ENCODE results near the gene ANO7.

ANO7 gene

DNA sequence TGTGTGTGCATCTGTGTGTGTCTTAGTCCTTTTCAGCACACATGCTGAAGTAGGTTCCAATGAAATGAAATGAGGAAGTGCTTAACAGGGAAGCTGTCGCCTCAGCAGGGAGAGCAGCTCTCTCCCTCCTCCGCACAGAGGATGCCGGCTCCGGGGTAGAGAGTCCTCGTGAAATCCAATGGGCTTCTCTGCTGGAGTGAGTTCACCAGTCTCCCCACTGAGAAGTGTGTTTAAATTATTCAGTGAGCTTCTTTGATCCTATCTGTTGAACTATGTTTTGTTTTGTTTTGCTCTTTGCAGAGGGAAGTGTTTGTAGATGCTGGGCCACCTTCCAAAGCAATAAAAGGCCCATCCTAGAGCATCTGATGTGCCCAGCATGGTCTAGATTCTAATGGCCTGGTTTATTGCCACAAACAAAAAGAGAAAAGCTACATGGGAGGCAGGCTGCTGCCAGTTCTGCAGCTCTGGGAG is 31.5 kb upstream of the ANO7 start:
- in situ Hi-C loops (cut with MboI; ENCODE audit: low pct_unique_long_range_greater_than_20kb, low sequenced_read_pairs): no loop called here
- peak; percentile 80 for DNase-seq

DNA sequence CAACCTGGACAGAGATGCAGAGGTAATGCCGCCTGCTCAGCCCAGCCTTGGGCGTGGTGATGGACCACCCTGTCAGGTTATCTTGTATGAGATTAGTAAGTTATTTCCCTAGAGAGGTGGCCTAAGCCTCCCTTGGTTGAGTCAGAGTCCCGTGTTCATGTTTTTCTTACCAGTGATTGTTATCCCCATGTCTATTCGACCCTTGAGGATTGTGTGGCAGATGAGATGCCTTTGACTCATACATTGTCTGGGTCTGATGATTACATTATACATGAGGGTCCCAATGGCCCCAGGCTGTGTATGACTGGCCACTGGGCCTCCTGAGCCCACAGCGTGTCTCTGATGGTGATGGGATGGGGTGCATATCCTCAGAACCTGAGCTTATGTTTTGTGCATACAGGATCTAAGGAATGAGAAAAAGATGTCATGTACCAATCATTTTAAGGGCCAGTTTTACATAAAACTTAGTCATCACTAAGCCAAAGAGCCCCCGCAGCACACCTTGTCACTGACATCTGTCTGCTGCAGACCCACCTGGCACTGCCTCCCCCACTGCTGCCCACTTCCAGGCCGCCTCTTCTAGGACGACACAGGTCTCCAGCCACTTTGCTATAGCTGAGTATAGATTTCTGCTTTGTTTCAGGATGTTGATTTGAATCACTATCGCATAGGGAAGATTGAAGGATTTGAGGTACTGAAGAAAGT is 30.5 kb upstream of the ANO7 start:
- no peak for DNase-seq
- in situ Hi-C loops (cut with MboI; ENCODE audit: low pct_unique_long_range_greater_than_20kb, low sequenced_read_pairs): no loop called here

DNA sequence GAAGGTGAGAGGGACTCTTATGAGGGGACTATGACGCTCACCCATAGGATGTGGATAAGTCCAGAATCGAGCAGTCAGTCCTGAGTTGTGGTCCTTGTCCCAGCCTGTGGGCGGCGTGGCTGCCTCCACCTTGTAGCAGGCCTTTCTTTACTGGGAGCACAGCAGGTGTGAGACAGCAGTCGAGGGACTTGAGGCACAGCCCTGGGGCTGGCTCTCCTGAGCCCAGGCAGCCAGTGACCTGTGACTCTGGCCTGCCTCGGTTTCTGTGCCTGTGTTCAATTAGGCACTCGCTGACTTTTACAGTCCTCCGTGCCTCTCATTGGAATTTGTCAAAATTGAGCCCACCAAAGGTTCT is 30.0 kb upstream of the ANO7 start:
- no peak for DNase-seq
- in situ Hi-C loops (cut with MboI; ENCODE audit: low pct_unique_long_range_greater_than_20kb, low sequenced_read_pairs): no loop called here

DNA sequence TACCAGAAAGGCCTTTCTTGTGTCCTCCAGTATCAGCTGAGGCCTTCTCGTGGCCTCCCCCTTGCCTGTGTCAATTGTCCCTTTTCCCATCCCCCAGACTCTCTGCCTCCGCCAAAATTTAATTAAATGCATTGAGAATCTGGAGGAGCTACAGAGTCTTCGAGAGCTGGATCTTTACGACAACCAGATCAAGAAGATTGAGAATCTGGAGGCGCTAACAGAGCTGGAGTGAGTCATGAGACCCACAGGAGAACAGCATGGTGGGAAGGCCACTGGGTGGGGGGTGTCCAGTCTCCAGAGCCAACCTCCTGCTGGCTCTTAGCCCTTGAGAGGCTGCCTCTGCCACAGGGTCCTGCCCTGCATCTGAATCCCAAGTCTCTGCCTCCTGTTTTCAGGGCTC is 29.4 kb upstream of the ANO7 start:
- no peak for DNase-seq
- in situ Hi-C loops (cut with MboI; ENCODE audit: low pct_unique_long_range_greater_than_20kb, low sequenced_read_pairs): no loop called here

DNA sequence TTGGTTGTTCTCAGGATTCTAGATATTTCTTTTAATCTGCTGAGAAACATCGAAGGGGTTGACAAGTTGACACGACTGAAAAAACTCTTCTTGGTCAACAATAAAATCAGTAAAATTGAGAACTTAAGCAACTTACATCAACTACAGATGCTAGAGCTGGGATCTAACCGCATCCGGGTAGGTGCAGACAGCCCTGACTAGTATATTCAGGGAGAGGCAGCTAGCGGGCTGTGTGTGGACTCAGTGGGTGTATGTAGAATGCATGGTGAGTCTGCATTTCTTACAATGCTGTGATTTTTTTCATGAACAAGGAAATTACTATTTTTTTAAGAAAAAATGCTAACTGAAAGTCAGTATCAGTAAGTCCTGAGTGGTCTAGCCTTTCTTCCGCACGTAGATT is 28.2 kb upstream of the ANO7 start:
- in situ Hi-C loops (cut with MboI; ENCODE audit: low pct_unique_long_range_greater_than_20kb, low sequenced_read_pairs): no loop called here
- no peak for DNase-seq

DNA sequence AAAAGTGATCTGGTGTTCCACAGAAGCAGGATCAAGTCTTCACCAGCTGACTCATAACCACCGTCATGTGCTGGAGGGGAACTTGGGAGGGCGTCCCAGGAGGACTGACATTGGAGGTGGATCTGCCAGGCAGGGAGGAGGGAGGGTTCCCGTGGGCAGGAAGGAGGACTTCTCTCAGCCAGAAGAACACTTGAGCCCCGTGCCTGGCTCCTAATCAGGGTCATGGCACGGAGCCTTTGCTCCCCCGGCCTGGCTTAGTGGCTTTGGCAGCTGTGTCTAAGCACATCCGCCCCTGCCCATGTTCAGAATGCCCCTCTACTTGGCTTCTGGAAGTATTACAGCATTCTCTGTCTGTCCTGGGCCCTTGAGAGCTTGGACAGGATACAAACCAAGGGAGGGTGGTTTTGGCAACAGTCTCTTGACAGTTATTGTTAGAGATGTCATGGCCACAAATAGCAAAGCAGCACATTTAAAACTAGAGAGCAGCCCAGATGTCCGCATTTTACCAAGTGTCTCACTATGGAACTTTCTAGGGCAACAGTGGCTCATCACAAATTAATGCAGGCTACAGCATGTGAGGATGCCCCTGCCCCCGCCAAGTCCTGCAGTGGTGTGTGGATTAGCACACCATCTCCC is 26.7 kb upstream of the ANO7 start:
- in situ Hi-C loops (cut with MboI; ENCODE audit: low pct_unique_long_range_greater_than_20kb, low sequenced_read_pairs): no loop called here
- no peak for DNase-seq

DNA sequence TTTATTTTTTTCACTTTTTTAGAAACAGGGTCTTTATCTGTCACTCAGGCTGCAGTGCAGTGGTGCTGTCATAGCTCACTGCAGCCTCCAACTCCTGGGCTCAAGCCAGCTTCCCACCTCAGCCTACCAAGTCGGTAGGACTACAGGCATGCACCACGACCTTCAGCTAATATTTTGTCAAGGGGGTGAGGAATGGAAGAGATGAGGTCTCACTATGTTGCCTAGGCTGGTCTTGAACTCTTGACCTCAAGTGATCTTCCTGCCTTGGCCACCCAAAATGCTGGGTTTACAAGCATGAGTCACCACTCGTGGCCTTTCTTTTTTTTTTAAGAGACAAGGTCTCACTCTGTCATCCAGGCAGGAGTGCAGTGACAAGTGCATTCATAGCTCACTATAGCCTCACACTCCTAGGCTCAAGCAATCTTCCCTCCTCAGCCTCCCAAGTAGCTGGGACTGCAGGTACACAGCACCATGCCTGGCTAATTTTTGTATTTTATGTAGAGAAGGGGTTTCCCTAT is 24.8 kb upstream of the ANO7 start:
- DNase-seq: no peak
- in situ Hi-C loops (cut with MboI; ENCODE audit: low pct_unique_long_range_greater_than_20kb, low sequenced_read_pairs): no loop called here

DNA sequence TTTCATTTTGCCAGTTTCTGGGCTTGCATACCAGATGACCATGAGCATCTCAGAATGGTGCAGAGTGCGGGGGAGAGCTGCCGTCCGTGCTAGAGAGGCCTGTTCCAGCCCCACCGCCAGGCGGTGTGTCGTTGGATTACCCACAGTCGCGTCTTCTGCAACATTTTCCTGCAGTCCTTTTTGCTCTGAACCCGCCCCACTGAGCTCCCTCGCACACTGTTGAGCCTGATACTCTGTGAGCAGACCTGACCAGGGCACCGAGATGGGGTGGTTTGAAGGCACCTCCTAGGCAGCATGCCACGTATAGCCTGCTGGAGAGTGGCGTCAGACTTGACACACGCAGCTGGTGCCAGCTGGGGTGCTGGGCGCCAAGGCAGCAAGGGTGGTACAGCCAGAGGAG is 20.1 kb upstream of the ANO7 start:
- DNase-seq: no peak
- in situ Hi-C loops (cut with MboI; ENCODE audit: low pct_unique_long_range_greater_than_20kb, low sequenced_read_pairs): no loop called here

DNA sequence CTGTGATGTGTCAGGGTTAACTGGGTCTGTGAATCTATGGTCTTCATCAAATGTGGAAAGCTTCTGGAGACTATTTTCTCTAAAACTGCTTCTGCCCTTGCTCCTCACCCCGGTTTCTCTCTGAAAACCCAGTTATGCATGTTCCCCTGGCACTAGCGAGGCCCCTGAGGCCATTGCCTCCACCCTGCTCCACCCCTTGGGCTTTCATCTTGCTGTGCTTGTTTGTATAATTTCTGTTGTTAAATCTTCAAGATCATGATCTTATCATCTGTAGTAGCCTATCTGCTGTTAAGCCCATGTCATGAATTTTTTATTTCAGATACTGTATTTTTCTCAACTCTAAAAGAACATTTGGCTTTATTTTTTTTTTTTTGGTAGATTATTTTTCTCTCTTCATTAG is 14.9 kb upstream of the ANO7 start:
- no peak for DNase-seq
- in situ Hi-C loops (cut with MboI; ENCODE audit: low pct_unique_long_range_greater_than_20kb, low sequenced_read_pairs): no loop called here

DNA sequence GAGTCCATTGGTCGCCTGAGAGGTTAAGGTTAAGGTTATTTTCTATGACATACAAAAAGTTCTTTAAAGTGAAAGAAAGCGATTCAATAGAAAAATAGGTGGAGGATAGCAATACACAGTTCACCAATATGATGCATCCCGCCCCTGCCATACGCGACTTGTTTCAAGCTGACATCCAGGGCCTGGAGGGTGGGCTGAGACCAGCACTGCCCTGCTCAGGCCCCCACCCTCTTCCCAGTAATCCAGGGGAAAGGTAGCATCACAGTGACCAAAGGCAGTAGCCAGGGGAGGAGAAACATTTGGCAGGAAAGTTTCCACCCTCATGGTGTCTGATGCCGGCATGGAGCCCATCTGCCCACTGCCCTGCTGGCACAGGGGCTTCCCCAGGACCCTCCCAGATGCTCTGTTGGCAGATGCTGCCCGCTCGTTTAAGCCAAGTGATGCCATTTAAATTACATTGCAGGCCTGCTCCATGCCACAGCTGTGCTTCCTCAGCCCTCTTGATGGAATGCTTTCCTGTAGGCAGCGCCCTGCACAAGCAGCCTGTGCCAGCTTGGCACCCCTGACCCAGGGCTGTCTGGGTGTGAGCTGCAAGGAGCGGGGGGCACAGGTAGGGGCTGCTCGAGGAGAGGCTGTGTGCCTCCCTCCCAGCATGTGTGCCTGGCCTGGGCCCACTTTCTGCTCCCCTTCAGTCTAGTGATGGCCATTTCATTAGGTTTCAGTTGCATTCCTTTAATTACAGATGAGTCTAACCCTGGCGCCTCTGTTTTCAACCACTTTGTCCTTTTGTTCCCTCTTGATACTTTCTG is 10.7 kb upstream of the ANO7 start:
- DNase-seq: no peak
- in situ Hi-C loops (cut with MboI; ENCODE audit: low pct_unique_long_range_greater_than_20kb, low sequenced_read_pairs): no loop called here

DNA sequence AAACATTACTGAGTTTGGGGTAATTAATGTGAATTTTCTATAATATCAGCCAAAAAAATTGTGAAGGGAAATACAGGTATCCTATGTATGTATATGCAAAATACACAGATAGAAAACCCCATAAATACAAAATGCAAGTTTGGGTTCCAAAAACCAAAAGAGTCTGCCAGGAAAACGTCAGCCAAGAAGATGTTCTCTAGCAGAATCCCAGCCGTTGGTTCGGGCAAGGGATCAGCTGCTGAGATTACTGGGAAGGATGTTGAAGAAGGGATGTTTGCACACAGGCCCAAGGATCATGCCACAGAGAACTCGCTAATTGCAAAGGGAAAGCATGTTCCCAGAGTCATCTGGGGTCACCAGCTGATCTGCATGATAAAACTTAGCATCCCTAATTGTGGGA is 9.5 kb upstream of the ANO7 start:
- in situ Hi-C loops (cut with MboI; ENCODE audit: low pct_unique_long_range_greater_than_20kb, low sequenced_read_pairs): no loop called here

DNA sequence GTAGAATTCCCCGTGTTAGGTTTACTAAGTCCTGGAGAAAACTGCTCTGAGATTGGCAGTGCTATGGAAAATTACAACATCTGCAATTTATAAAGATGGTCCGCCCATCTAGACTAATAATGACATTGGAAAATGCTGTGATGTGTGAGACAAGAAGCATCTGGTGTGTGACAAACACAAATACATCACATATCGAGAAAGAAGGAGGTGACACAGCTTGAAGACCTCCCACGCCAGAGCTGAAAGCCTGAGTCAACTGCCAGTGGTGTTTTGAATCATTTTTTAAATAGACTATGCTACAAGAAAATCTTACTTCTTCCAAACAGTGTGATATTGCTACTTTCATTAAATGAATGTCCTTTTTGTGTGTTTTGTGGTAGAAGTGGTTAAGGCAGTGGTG is 8.6 kb upstream of the ANO7 start:
- in situ Hi-C loops (cut with MboI; ENCODE audit: low pct_unique_long_range_greater_than_20kb, low sequenced_read_pairs): no loop called here
- DNase-seq: no peak

More for the DNA sequence above, 9.5 kb upstream of the ANO7 start:
- DNase-seq: no peak

DNA sequence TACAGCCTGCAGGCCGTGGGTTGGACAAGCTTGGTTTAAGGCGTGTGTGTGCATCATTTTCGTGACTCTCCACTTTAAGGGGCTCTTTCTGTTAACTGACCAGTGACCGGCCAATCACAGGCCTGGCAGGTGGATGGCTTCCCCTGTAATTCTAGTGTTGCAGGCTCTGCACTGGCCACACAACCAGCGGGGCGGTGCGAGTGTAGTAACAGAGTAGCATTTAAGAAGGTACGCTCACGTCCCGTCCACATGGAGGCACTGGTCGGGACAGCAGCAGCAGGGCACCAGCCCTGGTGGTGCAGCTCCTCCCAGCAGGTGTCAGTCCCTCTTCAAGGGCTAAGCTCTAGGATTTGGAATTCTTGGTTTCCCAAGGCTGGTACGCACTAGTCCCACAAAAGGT is 8.0 kb upstream of the ANO7 start:
- in situ Hi-C loops (cut with MboI; ENCODE audit: low pct_unique_long_range_greater_than_20kb, low sequenced_read_pairs): no loop called here

DNA sequence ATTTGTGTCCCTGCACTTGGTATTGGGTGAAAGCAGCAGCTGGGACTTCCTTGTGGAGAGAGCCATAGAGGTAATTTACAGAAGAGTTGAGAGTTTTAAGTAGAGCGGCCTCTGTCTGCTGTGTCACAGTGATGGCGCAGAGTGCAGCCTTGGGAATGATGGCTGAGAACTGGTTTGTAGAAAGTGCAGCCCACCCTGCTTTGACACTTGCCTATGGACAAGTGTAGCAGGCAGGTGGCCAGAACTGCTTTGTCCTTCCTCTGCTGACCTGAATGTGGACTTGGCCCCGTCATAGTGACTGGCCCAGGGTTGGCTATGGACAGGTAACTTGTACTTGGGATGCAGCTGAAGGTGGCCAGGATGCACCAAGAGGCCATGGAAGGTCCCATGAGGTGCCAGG is 6.4 kb upstream of the ANO7 start:
- in situ Hi-C loops (cut with MboI; ENCODE audit: low pct_unique_long_range_greater_than_20kb, low sequenced_read_pairs): no loop called here
- no peak for DNase-seq

More for the DNA sequence above, 8.0 kb upstream of the ANO7 start:
- no peak for DNase-seq

DNA sequence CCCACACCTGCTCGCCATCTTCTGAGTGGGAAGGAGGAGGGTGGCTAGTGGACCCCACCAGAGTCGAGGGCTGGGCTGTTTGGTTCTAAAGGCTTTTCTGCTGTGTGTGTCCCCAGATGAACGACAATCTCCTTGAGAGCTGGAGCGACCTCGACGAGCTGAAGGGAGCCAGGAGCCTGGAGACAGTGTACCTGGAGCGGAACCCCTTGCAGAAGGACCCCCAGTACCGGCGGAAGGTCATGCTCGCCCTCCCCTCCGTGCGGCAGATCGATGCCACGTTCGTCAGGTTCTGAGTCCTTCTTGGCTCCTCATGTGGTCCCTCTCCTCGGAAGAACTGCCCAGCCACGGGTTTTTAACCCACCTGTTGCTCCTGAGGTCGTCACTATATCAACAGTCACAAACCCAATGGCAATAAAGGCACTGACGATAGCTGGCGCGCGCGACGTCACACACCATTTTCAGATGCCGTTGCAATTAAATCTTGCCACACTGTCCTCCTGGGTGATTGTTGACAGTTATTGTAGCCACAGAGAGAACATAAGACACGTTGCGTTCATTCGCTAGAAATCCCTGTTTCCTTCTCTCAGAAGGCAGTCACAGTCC is 5.8 kb upstream of the ANO7 start:
- in situ Hi-C loops (cut with MboI; ENCODE audit: low pct_unique_long_range_greater_than_20kb, low sequenced_read_pairs): no loop called here
- DNase-seq: no peak

DNA sequence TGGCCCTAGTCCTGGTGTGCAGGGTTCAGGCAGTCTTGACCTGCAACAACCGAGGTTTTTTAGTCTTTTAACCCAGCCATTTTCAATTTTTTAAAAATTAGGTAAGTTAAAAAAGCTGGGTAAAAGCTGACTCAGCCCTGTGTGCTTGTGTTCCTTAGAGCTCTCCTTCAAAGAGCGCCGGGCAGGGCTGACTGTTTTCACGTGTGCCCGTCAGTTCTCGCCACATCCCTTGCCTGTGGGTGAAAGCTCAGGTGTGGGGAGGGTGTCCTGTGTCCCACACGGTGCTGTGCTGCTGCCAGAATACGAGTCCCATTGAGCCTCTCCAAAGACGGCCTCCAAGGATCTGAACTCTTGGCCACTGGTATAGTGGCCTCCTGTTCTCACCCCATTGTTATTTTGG is 5.3 kb upstream of the ANO7 start:
- DNase-seq: no peak
- in situ Hi-C loops (cut with MboI; ENCODE audit: low pct_unique_long_range_greater_than_20kb, low sequenced_read_pairs): no loop called here

DNA sequence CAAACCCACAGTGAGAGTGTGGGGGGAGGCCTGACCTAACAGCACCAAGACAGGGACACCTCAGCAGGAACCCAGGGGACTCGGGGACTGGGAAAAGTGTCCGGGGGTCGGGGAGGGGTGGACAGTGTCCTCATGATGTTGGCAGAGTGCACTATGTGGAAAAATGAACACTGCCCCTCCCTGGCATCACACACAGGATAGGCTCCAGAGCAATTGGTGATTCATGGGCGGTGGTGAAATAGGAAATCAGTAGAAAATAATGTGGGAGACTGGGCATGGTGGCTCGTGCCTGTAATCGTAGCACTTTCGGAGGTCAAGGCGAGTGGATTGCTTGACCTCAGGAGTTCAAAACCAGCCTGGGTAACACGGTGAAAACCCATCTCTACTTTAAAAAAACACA is 3.6 kb upstream of the ANO7 start:
- no peak for DNase-seq
- in situ Hi-C loops (cut with MboI; ENCODE audit: low pct_unique_long_range_greater_than_20kb, low sequenced_read_pairs): no loop called here

DNA sequence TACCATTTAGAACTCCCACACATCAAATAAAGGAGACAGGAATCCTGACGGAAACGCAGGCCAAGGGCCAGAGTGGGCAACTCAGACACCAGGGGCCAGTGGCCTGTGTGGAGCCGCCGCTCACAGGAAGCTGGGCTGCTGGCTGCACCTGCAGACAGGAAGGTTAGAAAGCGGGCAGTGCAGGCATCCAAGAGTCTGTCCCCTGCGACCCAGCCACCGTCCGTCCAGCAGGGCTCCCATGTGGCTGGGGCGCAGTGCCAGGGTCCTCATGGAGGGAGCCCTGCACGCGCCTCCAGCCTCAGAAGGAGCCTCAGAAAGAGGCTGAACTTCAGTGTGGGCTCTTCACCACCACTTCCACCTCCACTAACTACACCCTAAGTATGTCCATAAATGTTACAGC is 2.5 kb upstream of the ANO7 start:
- in situ Hi-C loops (cut with MboI; ENCODE audit: low pct_unique_long_range_greater_than_20kb, low sequenced_read_pairs): no loop called here
- no peak for DNase-seq

DNA sequence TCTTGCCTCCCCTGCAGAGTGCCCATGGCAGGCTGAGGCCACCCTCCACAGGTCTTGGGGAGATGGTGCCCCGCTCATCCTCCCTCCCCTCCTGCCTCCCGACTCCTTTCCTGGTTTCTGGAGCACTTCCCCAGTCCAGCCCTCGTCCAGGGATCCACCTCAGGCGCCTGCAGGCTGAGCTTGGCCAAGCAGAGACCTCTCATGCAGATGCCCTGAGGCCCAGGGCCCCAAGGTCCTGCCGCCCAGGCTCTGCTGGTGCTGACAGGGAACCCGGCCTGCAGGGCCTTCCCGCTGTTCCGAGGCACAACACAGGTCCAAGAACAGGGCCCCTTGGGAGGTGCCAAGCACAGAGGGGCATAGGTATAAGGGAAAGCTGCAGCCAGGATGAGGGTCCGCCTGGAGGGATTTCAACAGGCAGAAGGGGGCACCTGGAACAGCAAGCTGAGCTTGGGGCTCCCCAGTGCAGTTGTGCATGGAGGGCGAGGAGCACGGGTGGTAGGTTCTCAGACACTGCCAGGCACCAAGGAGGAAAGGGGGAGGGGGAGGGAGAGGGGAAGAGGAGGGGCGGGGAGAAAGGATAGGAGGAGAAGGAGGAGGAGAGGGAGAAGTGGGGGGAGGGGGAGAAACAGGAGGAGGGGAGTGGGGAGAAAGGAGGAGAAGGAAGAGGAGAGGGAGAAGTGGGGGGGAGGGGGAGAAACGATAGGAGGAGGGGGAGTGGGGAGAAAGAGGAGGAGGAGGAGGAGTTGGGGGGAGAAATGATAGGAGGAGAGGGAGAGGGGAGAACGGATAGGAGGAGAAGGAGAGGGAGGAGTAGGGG is 1.2 kb upstream of the ANO7 start:
- in situ Hi-C loops (cut with MboI; ENCODE audit: low pct_unique_long_range_greater_than_20kb, low sequenced_read_pairs): no loop called here

More for the DNA sequence above, 1.2 kb upstream of the ANO7 start:
- no peak for DNase-seq

All from KBM-7 (cell line).